HG03025 (cell line): ENCODE measurements around the gene DLG1.
"Not testable (repeated sequence)": the region's sequence is repeated elsewhere in the genome, so short reads cannot be mapped to it uniquely, and the experiment has no call there.

Source experiments
- ATAC-seq: cut with Tn5 transposase; IDR thresholded peaks from one replicate; pipeline ENCODE4 v1.9.1; 2021; ENCODE audit warnings: mild to moderate bottlenecking, moderate library complexity; ENCODE audit not compliant: unreplicated experiment, low FRiP score

Gene DLG1

DNA sequence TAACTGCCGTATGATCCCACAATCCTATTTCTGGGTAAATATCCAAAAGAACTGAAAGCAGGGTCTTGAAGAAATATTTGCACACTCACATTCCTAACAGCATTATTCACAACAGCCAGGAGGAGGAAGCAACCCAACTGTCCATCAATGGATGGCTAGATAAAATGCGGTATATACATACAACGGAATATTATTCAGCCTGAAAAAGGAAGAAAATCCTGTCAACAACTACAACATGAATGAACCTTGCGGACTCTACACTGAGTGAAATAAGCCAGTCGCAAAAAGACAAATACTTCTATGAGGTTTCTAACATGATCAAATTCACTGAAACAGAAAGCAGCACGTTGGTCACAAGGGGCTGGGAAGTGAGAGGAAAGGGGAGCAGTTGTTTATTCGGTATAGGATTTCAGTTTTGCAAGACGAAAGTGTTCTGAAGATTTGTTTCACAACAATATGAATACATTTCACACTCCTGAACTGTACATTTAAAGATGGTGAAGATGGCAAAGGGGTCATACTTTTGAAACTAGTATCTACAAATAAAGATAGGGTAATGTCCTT, 6.2 kb downstream of the DLG1 start:
- no peak for ATAC-seq

DNA sequence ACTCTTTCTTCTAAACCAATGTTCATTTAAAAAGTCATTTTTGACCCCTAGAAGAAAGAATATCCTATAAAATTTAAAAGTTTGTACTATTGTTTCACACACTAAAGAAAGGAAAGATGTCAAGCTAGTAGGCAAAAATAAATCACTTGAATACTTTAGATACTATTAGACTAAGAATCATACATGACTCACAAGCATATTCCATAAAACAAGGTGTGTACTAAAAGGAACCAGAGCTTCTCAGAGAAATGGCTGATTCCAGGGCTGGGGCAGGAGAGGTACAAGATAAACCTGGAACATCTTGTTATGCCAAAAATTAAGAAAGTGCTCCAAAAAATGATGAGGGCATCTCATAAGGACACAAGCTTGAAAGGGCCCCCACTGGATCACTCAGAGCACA, 8.7 kb downstream of the DLG1 start:
- no peak for ATAC-seq

DNA sequence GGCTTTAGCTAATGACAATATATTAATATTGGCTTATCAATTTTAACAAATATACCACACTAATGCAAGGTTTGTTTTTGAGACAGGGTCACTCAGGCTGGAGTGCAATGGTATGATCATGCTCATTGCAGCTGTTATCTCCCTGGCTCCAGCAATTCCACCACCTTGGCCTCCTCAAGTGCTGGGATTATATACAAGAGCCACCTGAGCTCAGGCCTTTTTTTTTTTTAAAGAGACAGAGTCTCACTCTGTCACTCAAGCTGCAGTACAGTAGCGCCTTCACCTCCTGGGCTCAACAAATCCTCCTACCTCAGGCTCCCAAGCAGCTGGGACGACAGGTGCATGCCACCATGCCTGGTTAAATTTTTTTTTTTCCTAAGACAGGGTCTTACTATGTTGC, 11.7 kb downstream of the DLG1 start:
- no peak for ATAC-seq

GRCh38 chr3:197285557-197285956, 12.9 kb downstream of the DLG1 start:
- ATAC-seq = no peak

- ATAC-seq = no peak
Measured at GRCh38 chr3:197283045-197283444, 15.4 kb downstream of the DLG1 start.

DNA sequence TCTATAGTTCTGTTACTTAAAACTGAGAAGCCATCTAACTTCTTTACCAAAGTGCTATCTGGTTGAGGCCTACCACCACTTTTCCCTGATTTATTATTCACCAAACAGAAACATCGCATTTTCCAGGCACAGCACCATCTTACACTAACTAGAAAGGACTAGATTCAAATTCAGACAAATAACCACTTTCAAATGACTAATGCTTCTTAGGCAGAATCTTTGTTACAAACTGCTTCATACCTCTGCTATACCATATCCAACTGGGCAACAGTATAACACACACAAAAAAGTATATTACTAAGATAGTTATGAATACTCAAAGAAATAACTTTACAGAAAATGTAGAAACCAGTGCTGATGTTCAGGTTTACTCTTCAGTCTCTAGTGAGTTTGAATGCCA, 16.6 kb downstream of the DLG1 start:
- ATAC-seq = no peak

GRCh38 chr3:197280156-197280555, 18.3 kb downstream of the DLG1 start:
- ATAC-seq = no peak

GRCh38 chr3:197278933-197279332, 19.5 kb downstream of the DLG1 start:
- no peak for ATAC-seq

DNA sequence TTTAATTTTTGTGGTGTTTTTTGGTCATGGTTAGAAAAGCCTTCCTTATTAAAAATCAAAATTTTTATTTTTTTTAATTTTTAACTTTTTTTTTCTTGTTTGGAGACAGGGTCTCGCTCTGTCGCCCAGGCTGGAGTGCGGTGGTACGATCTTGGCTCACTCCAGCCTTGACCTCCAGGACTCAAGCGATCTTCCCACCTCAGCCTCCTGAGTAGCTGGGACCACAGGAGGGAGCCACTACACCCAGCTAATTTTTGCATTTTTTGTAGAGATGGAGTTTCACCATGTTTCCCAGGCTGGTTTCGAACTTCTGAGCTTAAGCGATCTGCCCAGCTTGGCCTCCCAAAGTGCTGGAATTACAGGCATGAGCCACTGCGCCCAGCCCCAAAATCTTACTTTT, 21.6 kb downstream of the DLG1 start:
- not testable (repeated sequence) for ATAC-seq

DNA sequence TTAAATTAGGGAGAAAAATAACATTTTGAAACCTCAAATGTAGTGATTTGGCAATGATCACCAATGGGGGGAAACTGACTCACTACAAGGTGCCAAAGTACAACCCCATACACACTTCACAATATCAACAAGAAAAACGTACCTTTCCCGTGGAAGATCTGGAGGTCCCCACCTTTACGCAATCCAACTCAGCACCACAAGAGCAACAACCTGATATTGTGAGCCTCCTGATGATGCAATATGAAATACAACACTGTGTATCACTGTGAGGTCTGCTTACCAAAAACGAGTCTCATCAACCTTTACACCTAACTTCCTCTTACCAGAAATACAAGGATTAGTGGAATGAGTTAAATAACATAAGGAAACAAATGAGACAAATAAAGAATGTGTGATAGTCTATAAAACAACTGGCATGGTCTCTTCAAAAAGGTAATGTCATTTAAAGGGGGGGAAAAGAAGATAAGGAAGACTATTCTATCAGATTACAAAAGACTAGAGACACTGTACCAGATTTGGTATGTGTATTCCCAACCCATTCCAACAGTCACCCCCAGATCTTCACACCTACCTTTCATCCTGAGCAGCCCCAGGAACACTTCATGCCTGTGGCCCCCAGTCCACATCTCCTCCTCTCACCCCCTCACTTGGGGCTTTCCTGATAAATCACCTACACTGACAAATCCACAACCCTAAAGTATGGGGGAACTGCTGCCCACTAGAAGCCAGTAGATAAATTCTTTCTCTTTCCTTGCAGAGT, 27.7 kb downstream of the DLG1 start:
- no peak for ATAC-seq

GRCh38 chr3:197269024-197269423, 29.4 kb downstream of the DLG1 start:
- ATAC-seq = no peak

- no peak for ATAC-seq
Measured at GRCh38 chr3:197268294-197268693, 30.1 kb downstream of the DLG1 start.

- no peak for ATAC-seq
Measured at GRCh38 chr3:197266331-197266730, 32.1 kb downstream of the DLG1 start.

GRCh38 chr3:197262709-197263108, 35.7 kb downstream of the DLG1 start:
- no peak for ATAC-seq

- ATAC-seq = no peak
Measured at GRCh38 chr3:197261164-197261509, 37.3 kb downstream of the DLG1 start.

DNA sequence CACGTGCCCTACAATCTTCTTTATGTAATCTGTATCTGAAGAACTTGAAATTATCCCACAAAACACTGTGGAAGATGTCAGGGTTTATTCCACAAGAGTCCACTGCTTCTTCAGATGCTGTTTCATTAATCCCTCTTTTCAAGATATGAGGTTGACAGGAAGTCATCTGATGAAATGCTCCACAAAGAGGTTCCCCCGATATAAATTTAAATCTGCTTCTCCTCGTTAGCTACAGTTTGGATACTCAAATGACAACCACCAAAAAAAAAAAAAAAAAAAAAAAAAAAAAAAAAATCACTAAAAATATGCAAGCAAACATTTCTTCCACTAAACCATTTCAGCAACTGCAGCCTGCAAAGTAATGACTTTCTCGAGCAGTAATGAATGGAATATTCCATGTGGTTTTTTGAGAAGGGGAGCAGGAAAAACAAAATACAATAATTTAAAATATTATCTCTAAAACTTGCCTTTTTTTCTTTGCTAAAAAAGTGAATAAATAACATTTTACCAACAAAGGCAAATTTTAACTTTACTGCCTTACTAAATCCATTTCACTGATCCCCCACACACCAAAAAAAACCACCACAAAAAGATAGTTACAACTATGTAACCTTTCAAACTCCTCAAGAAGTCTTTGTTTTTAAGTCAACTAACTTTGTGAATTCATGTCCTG, 37.8 kb downstream of the DLG1 start:
- no peak for ATAC-seq

DNA sequence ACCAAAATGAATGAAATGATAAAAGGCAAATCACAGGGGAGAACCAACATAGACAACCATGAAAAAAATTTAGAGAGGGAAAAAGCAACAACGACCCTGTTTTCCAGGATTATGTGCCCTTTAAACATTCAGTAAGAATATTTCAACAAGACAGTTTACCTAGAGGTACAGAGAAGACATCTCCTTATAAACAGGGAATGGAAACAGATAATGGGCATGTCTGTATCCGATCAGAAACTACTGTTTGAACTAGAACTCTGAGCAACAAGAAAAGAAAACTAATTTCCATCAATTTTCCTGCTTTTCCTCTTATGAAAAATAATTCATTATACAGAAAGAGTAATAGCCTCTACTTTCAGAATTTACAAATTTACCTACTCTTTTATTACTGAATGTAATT, 39.3 kb downstream of the DLG1 start:
- no peak for ATAC-seq

DNA sequence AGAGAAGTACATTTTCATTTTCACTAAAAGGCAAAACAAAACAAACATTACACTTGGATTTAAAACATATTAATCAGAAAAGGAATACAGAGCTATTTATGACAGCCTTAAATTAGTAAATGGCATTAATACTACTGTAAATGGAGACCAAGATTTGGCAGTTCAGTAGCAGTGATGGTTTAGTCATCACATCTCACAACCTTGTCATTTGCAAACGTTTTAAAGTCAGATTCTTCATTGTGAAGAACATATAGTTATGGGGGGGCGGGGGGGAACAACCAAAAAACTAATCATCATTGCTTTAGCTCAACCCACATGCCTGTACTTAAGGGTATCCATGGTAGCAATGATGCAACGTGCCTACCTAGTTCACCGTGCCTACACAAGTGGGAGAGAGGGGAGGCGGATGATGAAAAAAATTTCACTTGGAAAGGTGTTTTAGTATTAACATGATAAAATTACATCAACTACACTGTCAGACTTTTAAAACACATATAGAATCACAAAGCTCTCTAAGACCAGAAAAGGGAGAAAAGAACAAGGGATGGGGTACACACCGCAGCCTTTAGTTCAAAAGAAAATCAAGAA, 40.1 kb downstream of the DLG1 start:
- no peak for ATAC-seq

GRCh38 chr3:197257711-197258110, 40.7 kb downstream of the DLG1 start:
- ATAC-seq = no peak

DNA sequence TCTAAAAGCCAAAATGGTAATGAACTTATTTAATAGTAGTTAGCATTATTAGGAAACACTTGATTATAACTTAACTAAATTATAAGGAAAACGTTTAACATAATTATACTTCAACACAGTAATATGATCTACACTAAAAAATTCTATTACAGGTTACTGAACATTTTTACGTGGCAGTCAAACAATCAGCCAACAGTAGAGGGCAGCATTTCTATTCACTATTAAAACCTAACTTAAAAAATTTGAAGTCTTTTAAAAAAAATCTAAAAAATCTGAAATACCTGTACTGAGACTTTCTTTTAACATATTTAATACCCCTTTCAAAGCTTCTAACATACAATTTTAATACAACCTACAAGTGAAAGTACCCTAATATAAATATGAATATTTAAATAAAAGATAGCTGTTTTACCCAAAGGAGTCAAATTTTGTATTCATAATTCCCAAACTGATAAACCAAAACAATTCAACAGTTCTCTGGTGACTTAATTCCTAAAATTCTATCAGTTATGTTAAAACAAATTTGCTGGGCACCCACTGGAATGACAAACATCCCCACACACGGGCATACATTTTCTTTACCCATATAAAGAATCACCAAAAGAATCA, 41.5 kb downstream of the DLG1 start:
- ATAC-seq = no peak

GRCh38 chr3:197256104-197256503, 42.3 kb downstream of the DLG1 start:
- ATAC-seq = no peak
